SK-N-DZ (cell line): Measurements from ENCODE around the gene GRID2.

Source experiments
- DNase-seq: peaks from one replicate; pipeline ENCODE4 v3.0.0-alpha.2; 2015; ENCODE audit warnings: low spot score

Gene GRID2

DNA sequence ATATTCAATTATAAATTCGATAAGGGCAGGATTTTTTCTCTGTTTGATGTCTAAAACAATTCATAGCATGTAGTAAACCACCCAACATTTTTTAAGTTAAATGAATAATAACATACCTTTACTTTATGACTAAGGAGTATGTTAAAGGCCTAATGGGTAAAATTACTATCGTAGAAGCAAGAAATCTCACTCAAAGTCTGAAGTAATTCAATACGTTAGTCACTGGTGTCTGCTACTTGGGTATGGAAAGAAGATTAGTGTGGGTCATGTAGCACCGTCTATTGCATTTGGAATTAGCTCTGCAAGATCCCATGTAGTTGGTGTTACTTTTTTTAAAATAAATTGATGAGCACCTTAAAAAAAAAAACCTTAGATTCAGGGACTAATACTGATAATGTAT is 374.5 kb downstream of the GRID2 start:
- DNase-seq, result no peak

DNA sequence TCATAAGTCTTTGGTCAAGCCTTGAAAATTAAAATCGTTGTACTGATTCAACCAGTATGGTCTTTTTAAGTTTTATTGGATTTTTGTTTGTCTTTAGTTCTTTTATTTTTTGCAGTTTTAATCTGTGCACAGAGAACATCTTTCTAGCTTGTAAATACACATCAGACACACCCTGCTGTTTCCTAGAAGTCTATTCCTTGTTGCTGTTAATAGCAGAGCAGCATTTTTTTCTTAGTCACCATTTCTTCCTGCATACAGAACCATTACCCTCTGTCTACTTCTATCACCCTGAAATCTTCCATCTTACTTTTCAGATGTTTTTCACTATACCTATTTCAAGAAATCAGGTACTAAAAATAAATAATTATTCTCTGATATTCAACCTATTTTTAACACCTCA is 375.4 kb downstream of the GRID2 start:
- DNase-seq, result no peak

DNA sequence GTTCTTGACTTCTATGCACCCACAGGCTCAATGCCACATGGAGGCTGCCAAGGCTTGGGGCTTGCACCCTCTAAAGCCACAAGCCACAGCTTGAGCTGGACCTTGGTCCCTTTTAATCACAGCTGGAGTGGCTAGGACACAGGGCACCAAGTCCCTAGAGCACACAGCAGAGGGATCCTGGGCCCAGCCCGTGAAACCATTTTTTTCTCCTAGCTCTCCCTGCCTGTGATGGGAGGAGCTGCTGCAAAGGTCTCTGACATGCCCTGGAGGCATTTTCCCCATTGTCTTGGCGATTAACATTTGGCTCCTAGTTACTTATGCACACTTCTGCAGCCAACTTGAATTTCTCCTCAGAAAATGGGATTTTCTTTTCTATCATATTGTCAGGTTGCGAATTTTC is 410.9 kb downstream of the GRID2 start:
- no peak for DNase-seq

DNA sequence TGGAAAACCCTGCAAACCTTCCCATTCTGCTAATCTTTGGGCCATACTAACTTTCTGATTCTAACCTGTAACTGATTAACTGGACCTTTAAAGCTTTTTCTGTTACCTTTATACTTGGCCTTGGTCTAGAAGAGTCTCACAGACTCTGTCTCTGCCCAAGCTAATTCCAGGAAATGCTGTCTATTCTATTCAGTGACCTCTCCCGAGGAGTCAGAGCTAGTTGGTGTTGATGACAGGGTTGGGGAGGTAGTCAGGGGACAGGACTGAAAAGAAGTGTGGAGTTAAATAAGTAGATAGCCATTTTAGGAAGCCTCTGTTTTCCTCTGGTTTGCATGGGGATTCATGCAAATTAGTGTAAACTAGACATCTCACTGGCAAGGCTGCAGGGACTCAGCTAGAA is 429.5 kb downstream of the GRID2 start:
- no peak for DNase-seq

DNA sequence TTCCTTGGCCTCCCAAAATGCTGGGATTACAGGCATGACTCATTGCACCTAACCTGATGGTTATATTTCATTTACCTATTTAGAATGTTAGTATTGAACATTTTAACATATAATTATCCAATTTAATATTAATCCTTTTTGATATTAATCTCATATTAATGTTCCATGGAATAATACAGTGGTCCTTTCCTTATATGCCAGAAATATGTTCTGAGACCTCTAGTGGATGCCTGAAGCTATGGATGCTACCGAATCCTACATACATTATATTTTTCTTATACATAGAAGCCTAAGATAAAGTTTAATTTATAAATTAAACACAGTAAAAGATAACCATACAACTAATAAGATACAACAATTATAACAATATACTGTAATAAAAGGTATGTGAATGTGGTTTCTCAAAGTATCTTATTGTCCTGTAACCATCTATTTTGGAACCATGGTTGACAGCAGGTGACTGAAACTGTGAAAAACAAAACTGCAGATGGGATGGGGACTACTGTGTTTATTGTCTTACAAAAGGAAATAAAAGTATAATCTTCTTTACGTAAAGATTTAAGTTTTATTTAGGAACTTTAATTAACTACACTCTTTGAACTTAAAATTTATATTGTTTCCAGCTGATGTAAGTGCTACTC is 431.4 kb downstream of the GRID2 start:
- DNase-seq, result no peak

DNA sequence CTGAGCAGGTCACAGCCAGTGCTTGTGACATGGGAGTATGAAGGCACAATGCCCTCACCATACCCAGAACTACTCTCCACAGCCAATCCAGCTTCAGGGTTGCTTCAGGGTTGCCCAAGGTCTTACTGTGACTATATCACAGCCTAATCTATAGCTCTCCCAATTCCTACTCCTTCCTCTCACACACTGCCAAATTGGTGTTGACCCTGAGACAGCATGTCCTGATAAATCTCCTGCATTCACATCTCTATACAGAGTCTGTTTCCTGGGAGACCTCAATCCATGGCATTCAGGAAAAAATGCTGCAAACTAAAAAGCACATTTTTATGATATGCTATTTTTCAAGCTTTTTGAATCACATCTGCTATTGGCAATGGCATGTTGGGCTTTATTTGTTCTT is 456.7 kb downstream of the GRID2 start:
- no peak for DNase-seq

DNA sequence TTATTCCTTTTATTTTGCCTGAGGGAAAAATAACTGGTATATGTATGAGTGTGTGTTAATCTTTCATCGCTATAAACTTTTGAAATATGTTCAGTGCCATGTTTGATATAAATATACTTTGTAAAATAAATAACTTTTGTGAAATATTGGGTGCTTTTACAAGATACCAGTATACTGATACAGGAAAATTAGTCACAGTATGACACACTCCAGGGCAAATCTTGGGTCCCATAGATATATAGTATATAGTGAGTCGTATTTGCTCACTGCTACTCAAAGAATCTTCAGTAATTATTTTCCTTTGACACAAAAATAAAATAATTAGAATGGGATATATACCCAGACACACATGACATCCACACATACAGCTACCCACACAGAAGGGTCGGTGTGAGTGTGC is 472.3 kb downstream of the GRID2 start:
- DNase-seq, result no peak

DNA sequence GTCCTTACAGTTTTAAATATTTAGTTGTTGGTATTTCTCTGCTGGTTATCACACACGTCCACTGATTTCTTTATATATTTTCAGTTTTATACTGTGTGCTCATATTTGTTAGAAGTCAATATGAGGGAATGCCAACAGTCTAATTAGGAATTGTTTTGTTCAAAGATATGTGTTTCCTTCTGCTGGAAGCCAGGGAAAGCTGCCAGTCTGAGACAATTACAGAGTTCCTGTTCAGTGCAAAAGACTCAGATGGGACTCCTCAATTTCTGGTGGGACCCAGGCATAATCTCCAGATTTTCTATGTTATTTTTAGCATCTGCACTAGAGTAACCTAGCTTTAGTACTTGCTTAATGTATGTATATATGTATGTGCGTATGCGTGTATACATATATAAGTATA is 486.0 kb downstream of the GRID2 start:
- no peak for DNase-seq

DNA sequence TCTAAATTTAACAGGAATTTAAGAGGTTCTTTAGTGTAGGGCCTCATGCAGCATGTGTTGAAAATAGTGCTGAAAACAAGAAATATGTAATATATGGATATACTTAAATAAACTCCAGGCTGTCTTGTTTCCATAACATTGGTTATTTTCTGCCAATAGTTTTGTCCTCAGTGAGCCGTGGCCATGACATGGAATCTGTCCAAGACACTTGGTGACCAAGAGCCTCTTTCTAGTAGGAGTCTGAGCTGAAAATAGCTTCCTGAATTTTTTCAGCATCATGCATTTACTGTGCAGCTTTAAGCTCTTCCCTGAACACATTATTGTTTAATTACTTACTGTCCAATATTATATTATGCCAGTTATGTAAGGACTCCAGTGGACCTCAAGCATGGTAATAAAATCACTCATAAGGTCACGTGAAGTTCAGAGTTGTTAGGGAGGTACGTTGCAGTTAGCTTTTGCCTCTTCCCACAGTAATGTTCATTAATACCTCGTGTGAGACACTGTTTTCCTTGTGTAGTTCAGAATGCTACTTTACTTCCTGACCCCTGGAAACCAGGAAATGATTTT is 488.2 kb downstream of the GRID2 start:
- no peak for DNase-seq

DNA sequence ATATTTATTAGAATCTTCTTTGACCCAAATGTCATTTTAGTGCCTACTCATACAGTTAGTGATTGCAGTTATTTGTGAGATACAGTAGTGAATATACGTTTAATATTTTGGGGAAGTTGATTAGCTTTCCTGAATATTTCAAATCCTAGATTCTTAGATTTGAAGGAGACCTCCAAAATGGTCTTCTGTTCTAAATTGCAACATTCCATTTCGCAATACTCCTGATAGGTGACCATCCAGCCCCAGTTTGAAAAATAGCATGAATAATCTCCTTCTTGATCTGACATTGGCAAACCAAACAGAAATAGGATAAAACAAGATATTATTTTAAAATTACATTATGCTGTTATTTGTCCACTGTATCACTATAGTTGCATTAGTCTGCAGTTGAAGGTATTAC is 505.6 kb downstream of the GRID2 start:
- no peak for DNase-seq

DNA sequence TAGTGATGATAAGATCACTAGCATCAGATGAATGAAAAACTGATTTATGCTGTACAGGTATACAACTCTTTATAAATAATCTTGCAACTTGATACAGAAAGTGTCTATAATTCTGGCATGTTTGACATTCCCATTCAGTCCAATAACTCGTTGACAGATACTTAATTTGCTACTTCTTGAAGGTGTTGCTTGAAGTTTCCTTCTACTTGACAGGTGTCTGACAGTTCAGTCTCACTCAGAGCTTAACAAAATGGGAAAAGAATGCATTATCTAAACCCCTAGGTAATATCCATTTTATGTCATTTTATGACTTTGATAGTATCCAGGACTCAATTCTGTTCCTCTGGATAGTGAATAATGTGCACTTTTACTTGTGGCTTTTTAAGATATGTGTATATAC is 508.9 kb downstream of the GRID2 start:
- DNase-seq, result no peak

DNA sequence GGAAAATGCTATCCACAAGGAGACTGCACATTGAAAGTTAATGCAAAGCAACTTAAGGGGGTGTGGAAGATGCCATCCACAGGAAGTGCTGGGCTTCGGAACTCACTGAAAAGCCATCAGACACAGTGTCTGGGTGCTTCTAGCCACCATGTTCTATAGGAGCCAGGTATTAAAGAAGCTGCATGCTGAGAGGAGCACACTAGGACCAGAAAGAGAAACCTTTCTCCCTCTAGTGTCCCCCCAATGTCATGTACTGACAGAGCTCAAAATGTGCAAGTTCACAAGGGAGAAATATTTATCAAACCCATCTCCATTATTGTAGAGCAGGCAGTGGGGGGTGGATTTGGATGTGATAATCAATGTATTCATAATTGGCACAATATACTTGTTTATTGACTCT is 510.9 kb downstream of the GRID2 start:
- no peak for DNase-seq

DNA sequence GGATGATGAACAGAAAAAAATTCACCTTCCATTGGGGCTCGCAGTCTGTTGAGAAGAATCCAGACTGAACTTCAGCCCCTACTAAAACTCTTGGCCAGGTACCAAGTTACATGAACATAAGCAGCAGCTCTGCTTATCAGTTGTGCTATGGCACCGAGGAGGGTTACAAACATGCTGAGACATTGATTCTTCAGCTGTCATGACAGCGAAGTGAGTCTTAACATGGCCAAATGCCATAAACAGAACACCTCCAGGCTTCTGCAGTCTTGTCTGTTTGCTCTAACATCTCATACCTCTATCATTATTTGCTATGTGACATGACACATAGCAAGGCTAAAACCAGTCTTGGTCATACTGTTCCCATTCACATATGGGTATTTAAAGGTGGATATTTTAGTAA is 521.5 kb downstream of the GRID2 start:
- no peak for DNase-seq

DNA sequence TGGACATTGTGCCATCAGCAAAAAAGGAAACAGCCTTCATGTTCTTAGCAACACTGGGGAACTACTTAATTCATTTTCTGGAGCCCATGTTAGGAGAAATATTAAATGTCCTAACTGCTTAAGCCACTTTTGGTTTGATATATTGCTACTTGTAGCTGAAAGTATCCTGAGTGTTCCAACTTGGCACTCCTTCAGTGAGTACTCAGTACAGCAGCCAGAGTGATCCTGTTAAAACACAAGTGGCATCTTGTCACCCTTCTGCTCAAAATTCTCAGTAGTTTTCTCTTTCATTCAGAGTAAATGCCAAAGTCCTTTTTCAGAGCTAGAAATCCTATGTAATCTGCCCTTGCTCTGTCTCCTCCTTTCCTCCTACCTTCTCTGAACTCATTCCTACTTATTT is 522.0 kb downstream of the GRID2 start:
- DNase-seq, result no peak

DNA sequence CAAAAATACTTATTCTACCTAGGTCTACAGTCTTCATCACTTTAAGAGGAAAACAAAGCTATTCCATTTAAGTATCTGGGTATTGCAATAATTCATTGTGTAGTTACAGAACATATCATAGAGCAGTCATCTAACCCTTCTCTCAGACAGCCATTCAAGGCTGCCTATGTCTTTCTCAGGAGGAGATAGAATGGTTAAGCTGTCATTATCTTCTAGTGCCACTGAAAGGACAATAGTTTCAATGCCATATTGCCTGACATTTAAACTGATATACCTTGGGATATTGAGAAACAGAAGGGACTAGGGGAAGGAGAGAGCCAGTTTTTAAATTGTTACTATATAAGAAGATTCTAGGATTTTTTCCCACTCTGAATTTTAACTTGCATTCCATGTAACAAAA is 527.0 kb downstream of the GRID2 start:
- DNase-seq, result no peak

DNA sequence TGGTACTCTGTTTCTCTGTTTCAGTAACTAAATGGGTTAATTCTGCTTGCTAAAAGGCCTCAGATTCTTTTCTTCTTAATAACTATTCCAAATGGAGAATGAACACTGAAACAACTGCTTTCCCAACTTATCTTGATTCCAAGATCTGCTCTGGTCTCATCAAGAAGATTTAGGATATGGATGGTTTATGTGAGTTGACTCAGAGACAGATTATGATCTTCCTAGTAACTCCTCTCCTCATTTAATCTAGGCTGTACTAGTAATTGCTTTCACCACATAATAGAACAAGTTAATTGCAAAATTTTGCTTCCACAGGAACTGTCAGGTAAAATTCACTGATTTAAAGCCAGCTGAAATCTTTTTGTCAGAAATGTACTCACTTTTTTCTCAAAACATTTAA is 537.1 kb downstream of the GRID2 start:
- DNase-seq, result peak; percentile 11

DNA sequence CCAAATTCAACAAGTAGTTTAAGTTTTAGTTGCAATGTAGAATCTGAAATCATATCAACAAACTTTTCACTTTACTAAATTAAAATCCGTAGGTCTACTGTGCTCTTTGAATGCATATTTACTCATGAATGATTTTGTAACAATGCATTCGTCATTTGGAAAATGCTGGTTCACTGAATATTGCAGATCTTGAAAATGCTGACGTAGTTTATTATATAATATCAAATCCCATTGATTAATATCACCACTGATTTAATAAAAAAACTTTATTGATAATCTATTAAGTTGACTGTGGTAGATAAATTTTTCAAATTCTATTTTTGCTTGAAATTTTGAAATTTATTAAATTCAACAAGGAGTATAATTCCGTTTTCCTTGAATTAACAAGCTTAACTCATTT is 540.0 kb downstream of the GRID2 start:
- DNase-seq, result no peak

DNA sequence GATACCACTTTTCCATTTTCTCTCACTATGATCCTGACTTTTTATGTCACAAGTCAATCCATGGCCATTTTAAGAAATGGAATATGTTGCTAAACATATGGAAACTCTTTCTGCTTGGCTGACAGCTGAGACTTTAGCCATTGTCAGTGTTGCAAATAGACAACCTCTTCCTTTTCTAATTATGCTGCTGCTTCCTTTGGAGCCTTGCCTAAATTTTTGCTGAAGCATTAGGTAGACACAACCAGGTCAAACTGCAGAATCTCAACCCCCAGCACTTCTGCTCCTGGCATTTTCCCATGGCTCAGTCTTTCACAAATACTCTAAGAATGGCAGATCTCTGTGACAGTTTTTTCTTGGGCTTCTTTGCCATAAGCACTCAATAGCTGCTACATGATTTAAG is 543.3 kb downstream of the GRID2 start:
- no peak for DNase-seq

DNA sequence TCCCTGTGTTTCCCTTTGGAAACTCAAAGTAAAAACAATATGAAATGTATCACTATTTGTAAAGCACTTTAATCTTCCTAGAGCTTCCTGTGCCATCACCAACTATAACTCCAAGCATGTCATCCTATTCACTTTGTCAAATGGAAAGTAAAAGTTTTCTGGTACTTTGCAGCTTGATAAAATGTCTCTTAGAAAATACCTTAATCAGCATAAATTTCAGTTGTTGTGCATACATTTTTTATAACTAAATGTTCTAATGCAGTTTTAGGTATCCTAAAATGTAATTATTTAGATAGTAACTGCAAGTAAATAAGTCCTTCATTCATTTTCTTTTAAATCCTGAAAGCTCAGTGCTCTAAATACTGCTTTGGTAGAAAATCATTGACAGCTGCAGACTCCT is 558.7 kb downstream of the GRID2 start:
- DNase-seq, result no peak

DNA sequence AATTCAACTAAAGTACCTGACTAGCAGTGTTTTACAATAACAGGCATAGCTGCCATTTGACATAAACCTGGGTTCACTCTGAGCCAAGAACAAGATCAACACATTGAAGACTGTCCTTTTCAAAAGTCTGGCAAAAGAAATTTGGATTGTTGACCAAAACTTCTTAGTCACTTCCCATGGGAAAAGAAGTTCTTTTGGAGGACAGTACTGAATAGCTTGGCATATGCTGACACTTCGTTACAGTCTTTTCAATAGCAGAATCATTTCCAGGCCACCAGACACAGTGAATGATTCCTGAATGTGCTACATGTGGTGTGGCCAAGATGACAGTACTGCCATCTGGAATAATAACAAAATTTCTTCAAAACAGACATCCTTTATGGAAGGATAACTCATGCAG is 560.3 kb downstream of the GRID2 start:
- no peak for DNase-seq

DNA sequence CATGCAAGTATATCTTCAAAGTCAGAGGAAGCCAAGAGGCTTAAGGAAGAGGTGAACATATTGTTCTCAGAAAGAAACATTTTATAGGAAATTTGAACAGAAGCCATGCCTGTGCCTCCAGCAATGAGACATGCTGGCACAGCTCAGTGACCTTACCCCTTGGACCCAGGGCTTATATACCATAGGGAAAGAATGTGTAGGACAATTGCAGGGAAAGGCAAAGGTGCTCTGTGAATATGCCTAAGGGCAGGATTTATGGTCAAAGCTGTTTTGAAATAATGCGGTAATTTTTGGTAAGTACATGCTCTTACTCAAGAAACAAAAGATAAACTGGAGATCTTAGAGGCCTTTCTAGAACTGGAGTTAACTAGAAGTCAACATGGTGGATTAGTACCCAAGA is 568.8 kb downstream of the GRID2 start:
- no peak for DNase-seq

DNA sequence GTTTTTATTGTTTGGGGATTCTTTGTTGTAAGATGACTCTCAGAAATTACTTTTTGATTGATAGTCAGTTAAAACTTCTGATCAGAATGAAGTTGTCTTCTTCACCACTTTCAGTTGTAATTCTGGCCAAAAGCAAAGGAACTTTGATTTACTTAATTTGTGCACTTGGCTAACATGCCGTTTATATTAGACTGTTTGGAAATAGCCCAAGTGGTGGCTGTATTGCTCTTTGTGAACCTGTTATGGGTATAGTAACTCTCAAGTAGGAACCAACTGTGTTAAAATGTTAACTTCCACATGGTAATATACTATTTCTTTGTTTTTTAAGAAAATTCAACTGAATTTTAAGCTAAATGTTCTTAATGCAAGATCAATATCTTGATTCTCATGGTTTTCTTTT is 581.9 kb downstream of the GRID2 start:
- no peak for DNase-seq

DNA sequence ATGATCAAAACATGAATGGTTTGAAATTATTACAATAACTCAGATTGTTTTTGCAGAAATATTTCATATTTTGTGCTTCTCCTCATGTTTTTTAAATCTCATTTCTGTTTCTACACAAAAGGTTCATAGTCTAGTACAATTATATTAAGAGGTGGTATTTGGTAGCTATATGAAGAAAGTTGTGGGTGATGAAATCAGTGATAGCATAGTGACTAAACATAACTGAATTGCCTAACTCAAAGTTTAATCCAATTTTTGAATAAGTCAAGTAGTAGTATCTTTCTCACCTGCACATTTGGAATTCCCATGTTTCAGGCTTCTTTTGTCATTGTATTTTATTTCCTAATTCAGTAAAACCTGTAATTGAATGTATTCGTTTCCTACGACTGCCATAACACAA is 648.7 kb downstream of the GRID2 start:
- DNase-seq, result no peak

DNA sequence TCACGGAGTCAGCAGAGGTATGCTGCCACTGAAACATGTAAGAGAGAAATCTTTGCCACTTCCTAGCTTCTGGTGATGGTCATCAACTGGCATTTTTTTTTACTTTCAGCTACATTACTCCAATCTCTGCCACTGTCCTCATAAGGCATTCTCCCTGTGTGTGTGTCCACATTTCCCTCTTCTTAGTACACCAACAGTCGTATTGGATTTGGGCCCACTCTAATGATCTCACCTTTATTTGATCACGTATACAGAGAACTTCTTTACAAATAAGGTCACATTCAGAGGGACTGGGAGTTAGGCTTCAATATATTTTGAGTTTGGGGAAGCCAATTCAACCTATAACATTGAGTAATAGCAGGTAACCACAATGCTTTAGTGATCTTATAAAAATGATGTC is 649.1 kb downstream of the GRID2 start:
- DNase-seq, result no peak
